ENCODE data around the gene CNRIP1.

The CNRIP1 gene

GRCh38 chr2:68292108-68292710 is 27.5 kb downstream of the CNRIP1 start:
- DNase-seq (ENCODE audit: low read depth): no peak

GRCh38 chr2:68291314-68291713 is 28.4 kb downstream of the CNRIP1 start:
- DNase-seq (ENCODE audit: low read depth): no peak

GRCh38 chr2:68290901-68291300 is 28.8 kb downstream of the CNRIP1 start:
- no peak for DNase-seq (ENCODE audit: low read depth)

GRCh38 chr2:68287580-68288441 is 31.9 kb downstream of the CNRIP1 start:
- no peak for DNase-seq (ENCODE audit: low read depth)

GRCh38 chr2:68284896-68285295 is 34.9 kb downstream of the CNRIP1 start:
- no peak for DNase-seq (ENCODE audit: low read depth)

GRCh38 chr2:68283419-68283812 is 36.3 kb downstream of the CNRIP1 start:
- no peak for DNase-seq (ENCODE audit: low read depth)

GRCh38 chr2:68282811-68283418 is 36.8 kb downstream of the CNRIP1 start:
- no peak for DNase-seq (ENCODE audit: low read depth)

- no peak for DNase-seq (ENCODE audit: low read depth)
Measured at GRCh38 chr2:68280796-68281195, 39.0 kb downstream of the CNRIP1 start.

- no peak for DNase-seq (ENCODE audit: low read depth)
Measured at GRCh38 chr2:68280348-68280747, 39.4 kb downstream of the CNRIP1 start.

- DNase-seq (ENCODE audit: low read depth): no peak
Measured at GRCh38 chr2:68279691-68280090, 40.1 kb downstream of the CNRIP1 start.

GRCh38 chr2:68278169-68278568 is 41.6 kb downstream of the CNRIP1 start:
- no peak for DNase-seq (ENCODE audit: low read depth)

GRCh38 chr2:68274022-68274421 is 45.7 kb downstream of the CNRIP1 start:
- DNase-seq (ENCODE audit: low read depth): no peak

- DNase-seq (ENCODE audit: low read depth): no peak
Measured at GRCh38 chr2:68272246-68272994, 47.3 kb downstream of the CNRIP1 start.

GRCh38 chr2:68266655-68267054 is 53.1 kb downstream of the CNRIP1 start:
- DNase-seq (ENCODE audit: low read depth): no peak

- no peak for DNase-seq (ENCODE audit: low read depth)
Measured at GRCh38 chr2:68263632-68264031, 56.1 kb downstream of the CNRIP1 start.

- no peak for DNase-seq (ENCODE audit: low read depth)
Measured at GRCh38 chr2:68258851-68259250, 60.9 kb downstream of the CNRIP1 start.

- DNase-seq (ENCODE audit: low read depth): no peak
Measured at GRCh38 chr2:68256093-68256450, 63.7 kb downstream of the CNRIP1 start.

- no peak for DNase-seq (ENCODE audit: low read depth)
Measured at GRCh38 chr2:68253219-68254068, 66.3 kb downstream of the CNRIP1 start.

GRCh38 chr2:68252400-68253218 is 67.1 kb downstream of the CNRIP1 start, which contains the start of gene PPP3R1:
Gene PPP3R1 (minus strand): TSS chr2:68252532. CDS start chr2:68252127, 405 bp downstream.
- peak; percentile 95 for DNase-seq (ENCODE audit: low read depth)

GRCh38 chr2:68251855-68252399 is 67.8 kb downstream of the CNRIP1 start:
- DNase-seq (ENCODE audit: low read depth): peak; percentile 17

Data from activated T-cell treated with anti-CD3 and anti-CD28 coated beads for 24 hours (primary cell).